GM19455 (cell line): ENCODE measurements around the gene TET3.
A peak's percentile ranks its signal among the peaks of the same experiment; 100 is the strongest.

ENCODE experiments used
- ATAC-seq: cut with Tn5 transposase; IDR thresholded peaks from one replicate; pipeline ENCODE4 v1.9.1; 2021; ENCODE audit not compliant: unreplicated experiment

The TET3 gene

DNA sequence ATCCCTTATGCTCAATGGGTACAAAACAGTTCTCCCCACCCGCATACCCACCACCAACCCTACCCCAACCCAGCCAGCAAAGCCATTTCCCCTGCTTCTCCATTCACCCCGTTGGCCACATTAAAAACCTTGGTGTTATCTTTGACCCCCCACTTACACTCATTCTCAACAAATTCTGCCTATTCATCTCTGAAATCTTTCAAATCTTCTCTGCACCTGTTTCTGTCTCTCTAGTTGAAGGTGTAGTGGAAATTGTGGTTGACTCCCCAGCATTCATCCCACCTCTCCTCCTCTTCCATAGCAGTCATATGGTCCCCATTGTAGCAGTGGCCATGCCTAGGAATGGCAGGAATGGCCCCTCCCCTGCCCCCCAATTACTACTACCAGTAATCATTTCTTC lies 20.5 kb upstream of the TET3 start:
- ATAC-seq, result no peak

DNA sequence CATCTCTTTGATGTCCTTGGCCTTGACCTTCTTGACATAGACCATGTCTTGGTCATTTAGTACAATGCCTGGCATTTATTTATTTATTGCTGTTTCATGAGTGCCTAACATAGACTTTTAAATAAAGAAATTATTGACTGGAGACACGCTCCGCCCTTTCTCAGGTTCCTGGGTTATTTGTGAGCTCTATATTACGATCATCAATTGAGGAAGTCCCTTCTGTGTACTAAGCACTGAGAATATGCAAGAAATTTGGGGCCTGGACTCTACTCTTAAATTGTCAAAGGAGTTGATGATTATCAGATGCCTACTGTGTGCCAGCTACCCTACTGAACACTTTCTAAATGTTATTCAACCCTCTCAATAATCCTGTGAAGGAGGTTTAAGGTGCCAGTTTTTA lies 19.7 kb upstream of the TET3 start:
- ATAC-seq, result no peak

DNA sequence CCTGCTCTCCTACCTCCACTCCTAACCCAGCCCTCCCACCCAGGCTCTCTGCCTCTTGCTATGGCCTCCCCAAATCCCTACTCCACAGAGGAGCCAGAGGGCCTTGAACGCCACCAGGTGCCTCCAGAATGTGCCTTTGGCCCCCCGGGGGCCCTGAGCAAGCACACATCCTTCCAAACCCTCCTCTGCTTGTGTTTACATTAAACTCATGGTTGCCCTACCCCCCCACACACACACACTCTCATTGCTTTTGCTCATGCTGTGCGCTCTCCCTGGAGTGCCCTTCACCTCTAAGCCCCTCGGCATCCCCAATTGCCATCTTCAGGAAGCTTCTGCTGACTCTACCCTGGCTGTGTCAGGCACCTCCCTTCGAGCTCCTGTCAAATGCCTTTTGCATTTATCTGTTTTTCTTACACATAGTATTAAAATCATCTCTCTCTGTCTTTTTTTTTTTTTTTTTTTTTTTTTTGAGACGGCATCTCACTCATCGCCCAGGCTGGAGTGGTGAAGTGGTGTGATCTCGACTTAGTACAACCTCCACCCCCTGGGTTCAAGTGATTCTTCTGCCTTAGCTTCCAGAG lies 16.3 kb upstream of the TET3 start:
- no peak for ATAC-seq

DNA sequence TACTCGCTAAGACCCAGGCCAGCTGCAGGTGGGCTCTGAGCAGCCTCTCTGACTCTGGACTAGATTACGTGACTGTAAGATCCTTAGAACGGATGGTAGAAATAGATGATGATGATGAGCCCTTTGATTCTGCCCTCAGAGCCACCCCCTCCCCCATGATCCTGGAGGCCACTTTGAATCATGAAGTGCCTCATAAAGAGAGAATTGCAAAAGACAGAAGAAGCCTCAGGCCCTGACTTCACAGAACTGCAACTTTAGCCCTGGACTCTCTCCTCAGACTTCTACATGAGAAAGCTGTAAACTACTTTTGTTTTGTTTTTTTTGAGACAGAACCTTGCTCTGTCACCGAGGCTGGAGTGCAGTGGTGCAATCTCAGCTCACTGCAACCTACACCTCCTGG lies 15.4 kb upstream of the TET3 start:
- ATAC-seq, result no peak

DNA sequence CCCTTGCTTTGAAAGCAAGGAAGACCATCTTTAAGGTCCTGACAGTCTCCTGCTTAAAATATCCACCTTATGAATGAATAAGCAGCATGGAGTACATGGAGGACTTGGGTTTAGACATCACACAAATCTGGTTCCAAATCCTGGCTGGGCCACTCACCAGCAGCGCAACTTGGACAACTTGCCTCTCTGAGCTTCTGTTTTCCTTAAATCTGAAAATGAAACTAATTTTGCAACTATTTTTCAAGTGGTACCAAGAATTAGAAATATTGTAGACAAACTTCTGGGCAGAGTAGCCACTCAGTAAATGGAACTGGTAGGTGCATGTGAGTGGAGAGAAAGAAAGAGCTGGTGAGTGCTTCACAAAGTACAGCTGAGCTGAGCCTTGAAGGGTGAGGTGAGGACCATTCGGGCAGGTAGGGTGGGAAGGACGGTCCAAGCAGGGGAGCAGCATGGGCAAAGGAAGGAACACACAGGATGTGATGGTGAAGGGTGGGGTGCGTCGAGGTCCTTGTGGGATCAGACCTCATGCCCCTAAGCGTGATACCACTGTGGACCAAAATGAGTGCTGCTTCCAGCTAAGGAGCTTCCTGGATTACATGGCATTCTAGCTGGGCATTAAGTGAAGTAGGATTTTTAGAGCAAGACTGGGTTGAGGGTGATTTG lies 14.4 kb upstream of the TET3 start:
- no peak for ATAC-seq

DNA sequence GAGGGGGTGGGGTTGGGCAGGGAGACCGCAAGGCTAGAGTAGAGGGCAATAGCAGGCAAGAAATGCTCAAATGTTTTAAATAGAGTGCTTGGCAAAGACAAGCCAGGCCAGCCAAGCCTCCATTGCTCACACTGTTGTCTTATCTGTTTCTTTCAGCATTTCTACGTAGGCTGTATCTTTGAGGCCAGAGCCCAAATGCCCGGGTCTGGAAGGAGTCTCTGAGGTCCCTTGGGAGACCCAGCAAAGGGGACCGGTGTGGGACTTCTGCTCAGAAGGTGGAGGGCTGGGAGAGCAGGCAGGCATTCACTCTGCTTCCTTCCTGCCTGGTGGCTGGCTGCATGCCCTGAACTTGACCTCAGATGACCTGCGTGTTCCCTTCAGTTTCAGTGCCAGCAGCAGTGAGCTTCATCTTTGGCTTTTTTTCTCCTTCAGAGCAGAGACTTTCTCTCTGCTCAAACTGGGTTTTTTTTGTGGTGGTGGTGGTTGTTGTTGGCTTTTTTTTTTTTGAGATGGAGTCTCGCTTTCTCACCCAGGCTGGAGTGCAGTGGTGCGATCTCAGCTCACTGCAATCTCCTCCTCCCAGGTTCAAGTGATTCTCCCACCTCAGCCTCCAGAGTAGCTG lies 13.7 kb upstream of the TET3 start:
- peak; percentile 71 for ATAC-seq

DNA sequence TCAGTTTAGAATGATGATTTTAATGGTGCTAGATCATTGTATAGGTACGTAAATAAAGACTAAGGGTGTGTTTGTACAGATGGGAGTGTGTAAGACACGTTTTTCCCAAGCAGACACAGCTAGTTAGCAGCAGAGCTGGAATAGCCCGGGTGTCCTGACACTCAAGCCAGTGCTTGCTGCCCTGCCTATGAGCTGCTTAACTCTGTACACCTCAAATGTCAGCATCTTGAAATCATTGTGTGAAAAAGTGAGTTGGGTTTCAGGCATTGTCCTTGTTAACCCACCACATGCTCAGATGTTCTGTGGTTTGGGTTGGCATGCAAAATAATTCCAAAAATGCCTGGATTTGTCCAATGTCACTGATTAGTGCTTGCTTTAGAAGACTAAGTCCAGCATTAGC lies 13.0 kb upstream of the TET3 start:
- no peak for ATAC-seq

DNA sequence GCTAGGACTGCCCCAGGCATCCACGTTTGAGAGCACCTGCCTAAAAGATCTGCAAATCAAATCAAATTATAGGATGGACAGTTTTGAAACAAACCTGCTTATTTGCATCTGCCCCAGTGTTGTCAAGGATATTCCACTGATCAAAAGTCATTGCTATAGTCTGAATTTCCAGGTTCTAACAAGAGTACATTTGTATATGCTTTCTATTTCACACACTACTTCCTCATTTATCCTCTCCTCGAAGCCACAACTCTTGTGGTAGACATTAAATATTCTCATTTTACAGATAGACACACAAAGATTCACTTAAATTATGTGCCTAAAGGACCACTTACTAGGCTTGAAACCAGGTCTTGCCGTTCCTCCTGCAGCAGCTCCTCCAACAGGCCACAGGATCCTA lies 11.9 kb upstream of the TET3 start:
- ATAC-seq, result no peak

DNA sequence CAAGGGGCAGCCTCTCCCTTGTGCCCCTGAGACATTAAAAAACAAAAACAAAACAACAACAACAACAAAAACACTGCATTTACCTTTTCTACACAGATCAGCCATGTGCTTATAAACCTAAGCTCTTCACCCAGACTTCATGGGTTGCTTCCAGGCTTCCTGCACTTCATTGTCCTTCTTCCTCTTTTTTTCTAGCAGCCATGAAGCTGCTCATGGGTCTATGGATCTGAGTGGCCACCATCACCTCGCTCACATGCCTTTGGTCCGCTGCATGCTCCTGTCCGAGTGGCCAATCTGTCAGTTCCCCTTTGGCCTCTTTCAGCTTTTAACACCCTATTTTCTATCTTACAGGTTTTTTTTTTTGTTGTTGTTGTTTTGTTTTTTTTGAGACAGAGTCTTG lies 9.0 kb upstream of the TET3 start:
- ATAC-seq, result no peak

DNA sequence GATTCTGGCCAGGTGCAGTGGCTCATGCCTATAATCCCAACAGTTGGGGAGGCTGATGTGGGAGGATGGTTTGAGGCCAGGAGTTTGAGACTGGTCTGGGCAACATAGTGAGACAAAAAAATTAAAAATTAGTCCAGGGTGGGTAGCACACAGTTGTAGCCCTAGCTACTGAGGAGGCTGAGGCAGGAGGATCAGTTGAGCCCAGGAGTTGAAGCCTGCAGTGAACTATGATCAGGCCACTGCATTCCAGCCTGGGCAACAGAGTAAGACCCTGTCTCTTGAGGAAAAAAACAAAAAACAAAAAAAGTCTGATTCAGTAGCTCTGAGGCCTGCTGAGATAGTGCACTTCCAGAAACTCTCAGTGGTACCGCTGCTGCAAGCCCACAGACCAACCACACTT lies 7.9 kb upstream of the TET3 start:
- no peak for ATAC-seq

DNA sequence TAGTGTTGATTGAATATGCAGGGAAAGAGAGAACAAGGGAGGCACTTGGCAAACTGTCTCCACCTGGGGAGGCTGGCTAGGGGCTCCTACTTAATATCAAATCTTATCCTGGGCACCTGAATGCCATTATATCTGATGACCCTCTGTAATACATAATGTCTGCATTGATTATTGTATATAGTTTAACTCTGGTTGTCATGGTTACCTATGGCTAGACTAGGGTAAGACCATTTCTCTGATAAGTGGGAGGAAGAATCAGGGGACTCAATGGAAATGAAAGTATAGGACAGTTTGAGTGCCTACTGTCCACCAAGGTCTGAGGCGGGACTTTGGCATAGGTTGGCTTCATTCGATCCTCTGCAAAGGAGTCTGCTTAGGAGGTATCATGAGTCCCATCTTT lies 7.2 kb upstream of the TET3 start:
- ATAC-seq, result no peak

DNA sequence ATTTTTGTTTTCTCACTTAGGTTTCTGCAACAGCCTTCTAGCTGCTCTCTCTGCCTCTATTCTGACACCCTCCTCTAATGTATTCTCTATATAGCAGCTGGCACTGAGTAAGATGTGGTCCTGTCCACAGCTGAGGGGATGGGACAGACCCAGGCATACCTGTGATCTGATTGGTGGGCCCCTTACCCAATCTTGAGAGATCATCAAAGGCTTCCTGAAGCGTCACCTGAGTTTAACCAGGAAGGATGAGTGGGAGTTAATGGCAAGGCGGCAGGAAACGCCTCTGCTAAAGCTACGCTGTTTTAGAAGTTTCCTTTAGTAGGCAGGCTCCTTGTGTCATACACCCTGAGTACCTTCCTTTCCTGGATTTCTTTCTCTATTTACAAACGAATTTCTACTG lies 5.7 kb upstream of the TET3 start:
- no peak for ATAC-seq

DNA sequence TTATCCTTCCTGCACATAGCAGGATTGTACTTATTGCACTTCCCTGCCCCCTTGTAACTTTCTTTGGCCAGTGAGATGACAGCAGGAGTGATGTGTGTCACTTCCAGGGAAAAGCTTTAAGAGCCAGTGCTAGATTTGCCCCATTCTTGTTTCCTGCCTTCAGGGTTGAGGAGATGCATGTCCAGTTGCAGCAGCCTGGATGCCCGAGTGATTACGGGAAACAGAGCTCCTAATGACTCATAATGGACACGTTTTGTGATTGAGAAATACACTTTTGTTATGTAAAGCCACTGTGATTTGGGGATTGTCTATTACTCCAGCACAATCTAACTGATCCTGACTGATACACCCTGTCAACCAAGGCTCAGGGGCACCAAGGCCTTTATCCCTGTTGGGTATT lies 5.0 kb upstream of the TET3 start:
- no peak for ATAC-seq

DNA sequence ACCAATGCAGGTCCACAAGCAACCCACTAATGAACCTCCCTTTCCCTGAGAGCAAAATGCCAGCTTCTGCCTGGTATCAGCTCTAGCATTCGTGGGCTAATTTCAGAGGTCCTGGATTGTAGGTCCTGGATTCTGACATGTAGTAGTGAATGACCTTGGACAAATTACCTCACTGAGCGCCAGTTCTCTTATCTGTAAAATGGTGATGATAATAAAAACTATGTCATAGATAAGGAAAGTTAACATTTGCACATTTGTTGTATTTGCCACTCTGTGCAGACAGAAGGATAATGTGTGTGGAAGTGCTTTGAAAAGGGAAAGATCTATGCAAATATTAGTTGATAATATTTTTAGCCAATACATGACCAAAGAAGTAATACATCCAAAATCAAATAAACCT lies 4.1 kb upstream of the TET3 start:
- ATAC-seq, result no peak

DNA sequence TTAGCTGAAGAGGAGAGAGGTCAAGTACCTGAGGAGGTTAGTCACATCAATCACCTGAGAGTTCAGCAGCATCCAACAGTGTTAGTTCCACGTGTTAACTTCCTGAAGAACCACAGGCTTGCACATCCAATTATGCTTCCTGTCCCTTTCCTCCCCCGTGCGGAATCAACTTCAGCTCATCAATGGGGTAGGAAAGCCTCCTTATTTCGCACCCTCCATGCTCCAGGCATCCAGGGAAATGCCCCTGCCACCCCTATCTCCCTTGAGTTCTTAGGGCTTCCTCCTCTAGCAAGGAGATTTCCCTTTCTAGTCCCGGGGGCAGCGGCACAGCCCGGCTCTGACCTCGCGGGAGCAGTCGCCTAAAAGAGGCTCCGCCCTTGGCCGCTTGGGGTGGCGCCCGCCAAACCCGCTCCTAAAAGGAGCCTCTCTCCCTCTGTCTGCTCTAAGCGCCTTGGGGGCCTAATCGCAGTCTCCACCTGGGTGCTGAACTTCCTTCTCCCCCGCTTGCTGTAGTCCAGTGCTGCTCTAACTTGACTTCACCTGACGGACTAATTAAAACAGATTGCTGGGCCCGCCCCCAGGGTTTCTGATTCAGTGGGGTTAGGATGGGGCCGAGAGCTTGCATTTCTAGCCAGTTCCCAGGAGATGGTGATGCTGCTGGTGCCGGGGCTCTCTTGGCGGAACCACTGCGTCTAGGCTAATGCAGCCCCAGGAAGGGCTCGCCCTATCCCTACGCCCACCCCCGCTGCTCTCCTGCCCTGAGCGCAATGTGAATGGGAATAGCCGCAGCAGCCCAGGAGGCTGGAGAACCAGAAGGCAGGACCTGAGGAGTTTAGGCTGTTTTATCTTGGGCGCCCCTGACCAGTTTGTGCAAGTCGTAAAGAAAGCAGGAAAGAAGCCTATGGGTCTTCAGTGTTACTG lies 3.4 kb upstream of the TET3 start:
- no peak for ATAC-seq

DNA sequence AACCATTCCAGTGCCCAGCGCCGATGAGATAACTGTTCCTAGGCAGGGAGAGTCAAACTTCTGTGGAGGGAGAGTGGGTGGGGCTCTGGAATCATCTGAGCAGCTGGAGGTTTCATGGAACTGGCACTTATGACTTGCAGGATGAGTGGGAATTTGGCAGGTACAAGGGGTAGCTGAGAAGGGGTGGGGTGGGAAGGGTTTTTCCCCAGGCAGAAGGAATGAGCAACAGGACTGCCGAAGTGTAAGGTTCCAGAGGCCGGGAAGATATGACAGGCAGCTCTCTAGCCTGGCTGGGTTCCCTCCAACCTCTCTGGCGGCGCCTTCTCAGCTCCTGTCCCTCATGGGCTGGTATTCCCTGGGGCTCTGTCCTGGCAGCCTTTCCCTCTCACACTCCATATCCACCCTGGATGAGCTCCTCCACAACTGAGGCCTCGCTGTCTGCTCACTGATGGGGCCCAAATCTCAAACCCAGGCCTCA lies 2.5 kb upstream of the TET3 start:
- ATAC-seq, result no peak

DNA sequence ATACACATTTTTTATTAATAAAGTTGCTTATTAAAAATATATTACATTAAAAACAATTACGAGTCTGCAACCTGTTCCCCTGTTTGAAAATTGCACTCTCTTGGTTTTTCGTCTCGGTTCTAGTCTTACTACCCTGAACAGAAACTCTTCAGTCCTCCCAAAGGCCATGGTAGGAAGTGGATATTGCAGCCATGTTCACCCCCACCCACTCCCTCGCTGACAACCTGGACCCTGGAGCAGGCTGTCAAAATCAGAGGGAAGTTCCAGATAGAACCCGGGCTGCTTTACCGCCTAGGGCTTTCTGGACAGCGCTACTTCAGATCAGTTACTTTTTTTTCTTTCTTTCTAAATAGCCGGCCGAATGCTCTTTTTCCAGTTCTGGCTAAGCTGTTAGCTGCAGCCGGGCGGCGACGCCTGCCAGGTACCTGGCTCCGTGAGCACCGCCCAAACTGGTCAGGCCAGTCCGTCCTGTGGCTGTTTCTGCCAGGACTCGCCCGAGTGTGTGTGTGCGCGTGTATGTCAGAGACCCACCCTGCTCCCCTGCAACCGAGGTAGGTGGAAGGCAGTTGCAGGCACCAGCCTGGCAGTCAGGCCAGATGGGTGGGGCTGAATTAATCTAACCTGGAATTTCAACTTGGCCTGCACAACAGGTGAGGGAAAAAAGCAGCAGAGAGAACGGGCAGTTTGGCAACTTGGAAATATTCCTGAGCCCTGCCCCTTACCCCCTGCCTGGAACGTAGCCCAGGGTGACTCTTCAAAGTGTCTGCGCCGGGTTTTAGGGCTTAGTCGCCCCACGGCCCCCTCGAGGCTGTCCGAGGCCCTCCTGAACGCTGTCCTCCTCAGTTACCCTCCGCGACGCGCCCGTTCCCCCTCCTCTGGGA lies 1.1 kb upstream of the TET3 start:
- no peak for ATAC-seq

DNA sequence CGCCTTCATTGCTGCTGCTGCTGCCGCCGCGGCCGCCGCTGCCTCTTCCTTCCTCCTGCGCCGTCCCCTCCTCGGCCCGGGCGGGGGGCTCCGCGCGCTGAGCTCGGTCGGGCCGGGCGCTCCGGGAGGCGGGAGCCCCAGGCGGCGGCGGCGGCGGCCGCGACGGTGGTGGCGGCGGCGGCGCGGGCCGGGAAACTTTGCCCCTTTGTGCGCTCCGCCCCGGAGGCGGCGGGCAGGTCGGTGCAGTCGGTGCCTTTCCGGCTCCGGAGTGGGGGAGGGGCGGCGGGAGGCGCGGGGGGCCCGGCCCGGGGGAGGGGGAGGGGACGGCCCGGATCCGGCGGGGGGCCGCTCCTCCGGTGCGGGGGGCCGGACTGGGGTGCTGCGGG lies 205 bp downstream of the TET3 start:
- peak; percentile 15 for ATAC-seq

DNA sequence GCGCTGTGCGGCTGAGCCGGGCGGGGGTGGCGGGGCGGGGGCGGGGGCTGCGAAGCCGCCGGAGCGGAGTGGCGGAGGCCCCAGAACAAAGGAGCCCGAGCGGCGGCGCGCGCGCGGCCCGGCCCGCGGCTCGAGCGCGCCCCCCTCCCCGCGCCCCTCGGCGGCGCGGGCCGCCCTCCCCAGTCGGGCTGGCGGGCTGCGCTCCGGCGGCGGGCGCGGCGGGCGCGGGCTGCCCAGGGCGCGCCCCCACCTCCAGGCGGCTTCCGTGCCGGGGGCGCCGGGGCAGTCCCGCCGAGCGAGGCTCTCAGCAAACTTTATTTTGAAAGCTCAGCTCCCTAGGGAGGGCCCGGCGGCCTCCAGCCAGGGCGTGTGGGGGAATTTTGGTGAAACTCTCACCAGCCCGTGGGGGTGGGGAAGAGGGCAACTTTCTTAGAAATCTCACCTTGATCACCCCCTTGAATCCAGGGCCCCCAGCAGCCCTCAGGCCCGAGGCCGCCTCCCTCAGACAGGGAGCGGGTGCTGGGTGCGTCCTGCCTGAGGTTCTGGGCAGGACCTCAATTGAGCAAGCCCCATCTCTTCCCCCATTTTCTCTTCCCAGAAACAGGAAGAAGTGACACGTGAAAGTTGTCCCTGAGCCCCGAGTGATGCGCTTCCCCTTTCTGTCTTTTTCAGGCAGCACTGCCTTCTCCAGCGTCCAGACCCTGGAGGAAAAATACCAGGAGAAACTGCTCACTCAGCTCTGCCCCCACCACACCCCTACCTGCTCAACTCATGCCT lies 786 bp downstream of the TET3 start:
- peak; percentile 12 for ATAC-seq

DNA sequence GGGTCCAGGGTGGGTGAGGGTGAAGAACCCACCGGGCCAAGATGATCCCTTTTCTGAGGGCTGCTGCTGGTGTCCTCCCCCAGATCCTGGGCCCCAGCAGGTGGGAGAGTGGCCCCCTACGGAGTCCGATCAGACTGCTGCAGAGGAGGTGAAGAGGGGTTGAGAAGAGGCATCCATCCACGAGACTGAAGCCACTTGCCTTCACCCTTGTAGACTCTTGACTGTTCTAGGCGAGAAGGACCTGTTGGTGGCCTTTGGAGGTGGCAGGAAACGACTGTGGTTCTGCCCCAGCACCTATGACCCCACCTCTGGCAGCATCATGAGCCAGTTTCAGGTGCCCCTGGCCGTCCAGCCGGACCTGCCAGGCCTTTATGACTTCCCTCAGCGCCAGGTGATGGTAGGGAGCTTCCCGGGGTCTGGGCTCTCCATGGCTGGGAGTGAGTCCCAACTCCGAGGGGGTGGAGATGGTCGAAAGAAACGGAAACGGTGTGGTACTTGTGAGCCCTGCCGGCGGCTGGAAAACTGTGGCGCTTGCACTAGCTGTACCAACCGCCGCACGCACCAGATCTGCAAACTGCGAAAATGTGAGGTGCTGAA lies 1.5 kb downstream of the TET3 start:
- no peak for ATAC-seq
